ENCODE data around the gene ST6GALNAC3. TPM values are rescaled to one million over a fixed set of nuclear protein-coding genes. Genes with fewer than 3 reads are reported as not detected.

The ST6GALNAC3 gene
- polyA plus RNA-seq, 1 donor (not counting 4 experiments of a cell fraction or from before 2014, with no cell fraction given) = 0.08 TPM

DNA sequence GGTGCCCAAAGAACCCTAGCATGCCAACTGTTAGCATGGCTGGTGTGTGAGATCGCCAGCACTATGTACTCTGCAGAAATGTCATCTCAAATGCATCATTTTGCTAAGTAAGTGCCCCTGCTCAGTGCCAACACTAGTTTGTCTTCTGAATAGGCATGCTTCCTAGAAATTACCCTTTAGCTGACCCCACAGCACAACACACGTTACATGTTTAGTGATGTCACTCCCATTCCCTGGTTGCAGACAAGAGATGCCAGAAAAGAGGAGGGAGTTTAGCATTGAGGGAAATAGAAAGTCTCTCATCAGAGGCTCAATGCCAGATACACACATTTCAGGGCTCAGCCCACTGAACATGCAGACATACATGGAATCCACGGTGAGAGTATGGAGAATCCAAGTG lies 9.3 kb upstream of the ST6GALNAC3 start:
- DNase-seq (ENCODE audit: low read depth, low spot score) (no peak), FAIRE-seq (no peak)
- no peaks in the 10 kb centered on the region for H3K79me2 ChIP-seq (ENCODE audit: control insufficient read depth, insufficient read depth, low read length)
- no peak overlapping the region for H3K27ac ChIP-seq (ENCODE audit: control insufficient read depth, insufficient read depth, low read length)
- no peak overlapping the region for H3K4me2 ChIP-seq (ENCODE audit: control insufficient read depth, extremely low read depth, insufficient read depth, low read depth, low read length)
- H3K9ac ChIP-seq (ENCODE audit: control insufficient read depth, extremely low read depth, insufficient read depth, low read length) = no peak overlapping the region
- no peak overlapping the region for H2AFZ ChIP-seq (ENCODE audit: control insufficient read depth, low read length)
- no peaks in the 10 kb centered on the region for H3K36me3 ChIP-seq (ENCODE audit: control insufficient read depth in 2 of 2, extremely low read depth in 1 of 2, insufficient read depth in 2 of 2, low read length in 2 of 2)
- no peaks in the 10 kb centered on the region for H3K27me3 ChIP-seq (ENCODE audit: control insufficient read depth, extremely low read depth, insufficient read depth, low read length)
- TF ChIP-seq, protein P1, sequence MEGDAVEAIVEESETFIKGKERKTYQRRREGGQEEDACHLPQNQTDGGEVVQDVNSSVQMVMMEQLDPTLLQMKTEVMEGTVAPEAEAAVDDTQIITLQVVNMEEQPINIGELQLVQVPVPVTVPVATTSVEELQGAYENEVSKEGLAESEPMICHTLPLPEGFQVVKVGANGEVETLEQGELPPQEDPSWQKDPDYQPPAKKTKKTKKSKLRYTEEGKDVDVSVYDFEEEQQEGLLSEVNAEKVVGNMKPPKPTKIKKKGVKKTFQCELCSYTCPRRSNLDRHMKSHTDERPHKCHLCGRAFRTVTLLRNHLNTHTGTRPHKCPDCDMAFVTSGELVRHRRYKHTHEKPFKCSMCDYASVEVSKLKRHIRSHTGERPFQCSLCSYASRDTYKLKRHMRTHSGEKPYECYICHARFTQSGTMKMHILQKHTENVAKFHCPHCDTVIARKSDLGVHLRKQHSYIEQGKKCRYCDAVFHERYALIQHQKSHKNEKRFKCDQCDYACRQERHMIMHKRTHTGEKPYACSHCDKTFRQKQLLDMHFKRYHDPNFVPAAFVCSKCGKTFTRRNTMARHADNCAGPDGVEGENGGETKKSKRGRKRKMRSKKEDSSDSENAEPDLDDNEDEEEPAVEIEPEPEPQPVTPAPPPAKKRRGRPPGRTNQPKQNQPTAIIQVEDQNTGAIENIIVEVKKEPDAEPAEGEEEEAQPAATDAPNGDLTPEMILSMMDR (optimal IDR thresholded peaks at IDR 0.05 in 1 of 3, IDR thresholded peaks at IDR 0.05 in 1 of 3, conservative IDR thresholded peaks at IDR 0.05 in 1 of 3; ENCODE audit: extremely low read depth in 1 of 3, insufficient read depth in 2 of 3, low read length in 3 of 3) = no peak
- H3K4me1 ChIP-seq (ENCODE audit: control insufficient read depth, extremely low read depth, insufficient read depth, low read length) = peaks cover 11% of the 10 kb centered on the region
- no peaks in the 10 kb centered on the region for H3K9me3 ChIP-seq (ENCODE audit: control insufficient read depth, low read depth, low read length)
- dilution Hi-C loops (cut with MboI; ENCODE audit: extremely low pct_ligation_motif_present, low sequenced_read_pairs) = no loop called here
- no peaks in the 10 kb centered on the region for H4K20me1 ChIP-seq (ENCODE audit: control insufficient read depth, extremely low read depth, insufficient read depth, low read length)
- no peak overlapping the region for H3K4me3 ChIP-seq (ENCODE audit: control insufficient read depth in 2 of 3, extremely low read depth in 1 of 3, insufficient read depth in 2 of 3, low read depth in 1 of 3, low read length in 3 of 3)
- H3K9me1 ChIP-seq (ENCODE audit: control insufficient read depth, extremely low read depth, insufficient read depth, low read length) = no peaks in the 10 kb centered on the region

- no peak overlapping the region for H3K4me3 ChIP-seq (ENCODE audit: control insufficient read depth in 2 of 3, extremely low read depth in 1 of 3, insufficient read depth in 2 of 3, low read depth in 1 of 3, low read length in 3 of 3)
- no peaks in the 10 kb centered on the region for H3K9me3 ChIP-seq (ENCODE audit: control insufficient read depth, low read depth, low read length)
- no peaks in the 10 kb centered on the region for H3K36me3 ChIP-seq (ENCODE audit: control insufficient read depth in 2 of 2, extremely low read depth in 1 of 2, insufficient read depth in 2 of 2, low read length in 2 of 2)
- H3K27ac ChIP-seq (ENCODE audit: control insufficient read depth, insufficient read depth, low read length) = no peak overlapping the region
- no peak overlapping the region for H2AFZ ChIP-seq (ENCODE audit: control insufficient read depth, low read length)
- FAIRE-seq (no peak), DNase-seq (ENCODE audit: low read depth, low spot score) (peak; percentile 2)
- no peaks in the 10 kb centered on the region for H4K20me1 ChIP-seq (ENCODE audit: control insufficient read depth, extremely low read depth, insufficient read depth, low read length)
- no peaks in the 10 kb centered on the region for H3K27me3 ChIP-seq (ENCODE audit: control insufficient read depth, extremely low read depth, insufficient read depth, low read length)
- no peak overlapping the region for H3K4me2 ChIP-seq (ENCODE audit: control insufficient read depth, extremely low read depth, insufficient read depth, low read depth, low read length)
- no peaks in the 10 kb centered on the region for H3K9me1 ChIP-seq (ENCODE audit: control insufficient read depth, extremely low read depth, insufficient read depth, low read length)
- TF ChIP-seq, protein P1 (optimal IDR thresholded peaks at IDR 0.05 in 1 of 3, IDR thresholded peaks at IDR 0.05 in 1 of 3, conservative IDR thresholded peaks at IDR 0.05 in 1 of 3; ENCODE audit: extremely low read depth in 1 of 3, insufficient read depth in 2 of 3, low read length in 3 of 3) = no peak
- H3K4me1 ChIP-seq (ENCODE audit: control insufficient read depth, extremely low read depth, insufficient read depth, low read length) = peaks cover 11% of the 10 kb centered on the region
- H3K79me2 ChIP-seq (ENCODE audit: control insufficient read depth, insufficient read depth, low read length) = no peaks in the 10 kb centered on the region
- no peak overlapping the region for H3K9ac ChIP-seq (ENCODE audit: control insufficient read depth, extremely low read depth, insufficient read depth, low read length)
- dilution Hi-C loops (cut with MboI; ENCODE audit: extremely low pct_ligation_motif_present, low sequenced_read_pairs) = no loop called here
Observed at GRCh38 chr1:76066394-76066793, 8.2 kb upstream of the ST6GALNAC3 start.

All from keratinocyte (primary cell).